HG03060 (cell line): ENCODE results near the gene MRPL30.
"Not testable (repeated sequence)": the region's sequence is repeated elsewhere in the genome, so short reads cannot be mapped to it uniquely, and the experiment has no call there.

Source experiments
- ATAC-seq: cut with Tn5 transposase; IDR thresholded peaks from one replicate; pipeline ENCODE4 v1.9.1; 2021; ENCODE audit warnings: low read depth, moderate number of reproducible peaks; ENCODE audit not compliant: unreplicated experiment

MRPL30 gene

GRCh38 chr2:99180755-99181623 lies at the start of gene MRPL30, which contains the start of gene MITD1:
TSS of gene MRPL30 (plus strand) at chr2:99181184. CDS start at chr2:99186204, 5,020 bp downstream.
TSS of gene MITD1 (minus strand) at chr2:99181058. CDS start at chr2:99180981, 77 bp downstream.
- peak; percentile 85 for ATAC-seq

DNA sequence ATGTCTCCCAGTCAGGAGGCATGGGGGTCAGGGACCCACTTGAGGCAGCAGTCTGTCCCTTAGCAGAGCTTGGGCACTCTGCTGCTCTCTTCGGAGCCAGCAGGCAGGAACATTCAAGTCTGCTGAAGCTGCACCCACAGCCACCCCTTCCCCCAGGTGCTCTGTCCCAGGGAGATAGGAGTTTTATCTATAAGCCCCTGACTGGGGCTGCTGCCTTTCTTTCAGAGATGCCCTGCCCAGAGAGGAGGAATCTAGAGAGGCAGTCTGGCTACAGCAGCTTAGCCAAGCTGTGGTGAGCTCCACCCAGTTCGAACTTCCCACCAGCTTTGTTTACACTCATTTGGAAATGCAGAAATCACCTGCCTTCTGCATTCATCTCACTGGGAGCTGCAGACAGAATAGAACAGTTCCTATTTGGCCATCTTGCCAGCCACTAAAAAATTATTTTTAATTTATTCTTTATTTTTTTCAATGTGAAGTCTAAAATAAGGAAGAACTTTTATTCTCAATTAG lies 45.9 kb upstream of the MRPL30 start:
- not testable (repeated sequence) for ATAC-seq

DNA sequence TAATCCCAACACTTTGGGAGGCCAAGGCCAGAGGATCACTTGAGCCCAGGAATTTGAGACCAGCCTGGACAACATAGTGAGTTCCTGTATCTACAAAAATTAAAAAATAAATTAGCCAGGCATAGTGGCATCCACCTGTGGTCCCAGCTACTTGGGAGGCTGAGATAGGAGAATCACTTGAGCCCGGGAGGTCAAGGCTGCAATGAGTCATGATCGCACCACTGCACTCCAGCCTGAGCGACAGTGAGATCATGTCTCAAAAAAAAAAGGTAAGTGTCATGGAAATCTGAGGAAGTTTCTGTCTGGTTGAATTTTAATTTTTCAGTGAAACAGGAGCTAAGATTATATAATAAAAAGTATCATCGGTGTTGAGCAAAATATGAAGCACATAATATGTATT lies 42.0 kb upstream of the MRPL30 start:
- no peak for ATAC-seq

DNA sequence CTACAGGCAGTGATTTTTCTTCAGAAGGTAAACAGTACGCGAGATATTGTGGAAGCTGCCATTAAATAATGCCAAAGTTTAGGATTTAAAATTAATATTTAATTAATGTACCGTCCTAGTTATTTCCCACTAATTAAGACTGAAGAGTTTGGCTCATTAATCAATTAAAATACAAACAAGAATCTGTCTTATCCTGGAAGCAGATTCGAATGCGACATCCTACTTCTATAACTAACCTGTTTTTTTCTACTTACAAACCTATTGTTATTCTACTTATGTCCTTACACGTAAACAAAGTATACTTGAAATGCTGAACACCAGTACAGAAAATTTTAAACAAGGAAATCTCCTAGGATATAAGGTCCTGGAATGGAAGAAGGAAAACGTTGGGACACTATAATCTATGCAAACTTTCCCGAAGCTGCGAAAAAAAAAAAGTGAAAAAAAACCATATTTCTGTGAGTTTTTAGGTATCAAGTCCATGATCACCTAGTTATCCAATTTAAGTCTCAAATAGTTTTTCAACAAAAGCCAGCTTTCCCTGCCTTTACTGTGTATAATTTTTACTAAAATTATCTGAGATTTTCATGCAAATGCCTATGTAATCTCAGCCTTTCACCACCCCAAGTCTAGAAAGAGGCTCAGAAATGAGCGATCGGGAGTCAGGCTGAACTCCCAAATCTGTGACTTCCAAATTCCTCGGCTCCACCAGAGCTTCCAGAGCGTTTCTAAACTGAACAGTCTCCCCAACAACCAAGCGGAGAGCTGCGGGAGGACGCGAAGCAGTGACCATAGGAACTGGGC lies 40.7 kb upstream of the MRPL30 start:
- ATAC-seq: no peak

- ATAC-seq: peak; percentile 10
Observed at GRCh38 chr2:99140860-99141109, 40.2 kb upstream of the MRPL30 start.

DNA sequence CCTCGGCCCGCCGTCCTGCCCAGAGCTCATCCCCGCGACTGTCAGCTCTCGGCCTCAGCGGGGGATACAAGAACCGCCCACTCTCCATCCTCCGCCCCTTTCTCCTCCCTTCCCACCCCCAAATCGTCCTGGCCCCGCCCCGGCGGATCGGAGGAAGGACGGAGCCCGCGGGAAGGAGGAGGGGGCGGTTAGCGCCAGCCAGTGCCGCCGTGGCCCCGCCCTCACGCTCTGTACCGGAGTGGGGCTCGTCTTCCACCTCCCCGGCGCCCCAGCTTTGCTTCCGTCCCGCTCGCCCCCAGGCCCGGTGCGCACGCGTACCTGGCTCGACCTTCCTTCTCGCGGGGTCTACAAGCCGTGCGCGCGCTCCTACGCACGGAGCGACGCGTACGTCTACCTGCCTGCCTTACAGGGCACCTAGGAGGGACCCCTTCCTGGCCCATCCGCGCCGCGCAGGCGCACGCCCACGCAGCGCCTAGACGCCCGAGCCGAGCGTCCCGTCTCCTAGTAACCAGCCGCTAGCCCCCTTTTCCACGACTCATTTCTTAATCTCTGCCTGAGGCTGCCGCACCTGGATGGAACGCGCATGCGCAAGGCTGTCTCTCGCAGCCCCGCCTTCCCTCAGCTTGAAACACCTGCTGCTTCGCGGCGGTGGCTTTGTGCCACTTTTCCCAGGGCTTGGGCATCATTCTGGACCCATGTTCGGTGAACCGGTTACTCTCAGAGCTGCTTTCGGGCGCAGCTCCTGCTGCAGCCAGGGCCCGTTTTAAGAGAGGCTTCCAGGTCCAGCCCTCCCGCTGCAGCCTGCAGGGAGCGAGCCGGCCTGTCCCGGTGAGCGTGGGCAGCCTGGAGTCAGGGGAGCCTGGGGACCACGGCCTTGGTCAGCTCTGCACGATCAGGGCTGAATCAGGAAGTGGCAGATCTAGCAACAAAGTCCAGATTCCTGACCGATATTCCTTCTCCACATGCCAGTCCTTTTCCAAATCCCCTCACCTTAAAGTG lies 39.6 kb upstream of the MRPL30 start, which contains the start of gene C2orf15:
TSS of gene C2orf15 (plus strand) at position 598 of the 999 bp plus-strand sequence. CDS start 8,852 bp downstream, outside the sequence.
- peak; percentile 70 for ATAC-seq

DNA sequence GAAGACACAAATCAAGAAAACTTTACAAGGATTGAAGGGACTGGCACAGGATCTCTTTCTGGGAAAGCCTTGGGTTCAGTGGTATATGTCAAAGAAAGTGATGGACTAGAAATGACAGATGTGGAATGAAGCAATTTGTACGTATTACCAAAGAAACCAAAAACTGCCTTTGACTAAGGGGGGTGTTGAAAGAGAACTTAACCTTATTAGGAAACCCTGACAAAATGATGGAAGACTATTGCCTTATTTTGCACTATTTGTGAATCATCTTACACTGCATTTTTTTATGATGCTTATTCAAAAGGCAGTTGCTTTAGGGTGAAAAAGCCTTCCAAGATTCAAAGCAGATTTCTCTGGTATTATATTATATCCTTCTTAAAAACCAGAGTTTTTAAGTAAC lies 30.3 kb upstream of the MRPL30 start:
- ATAC-seq: no peak

DNA sequence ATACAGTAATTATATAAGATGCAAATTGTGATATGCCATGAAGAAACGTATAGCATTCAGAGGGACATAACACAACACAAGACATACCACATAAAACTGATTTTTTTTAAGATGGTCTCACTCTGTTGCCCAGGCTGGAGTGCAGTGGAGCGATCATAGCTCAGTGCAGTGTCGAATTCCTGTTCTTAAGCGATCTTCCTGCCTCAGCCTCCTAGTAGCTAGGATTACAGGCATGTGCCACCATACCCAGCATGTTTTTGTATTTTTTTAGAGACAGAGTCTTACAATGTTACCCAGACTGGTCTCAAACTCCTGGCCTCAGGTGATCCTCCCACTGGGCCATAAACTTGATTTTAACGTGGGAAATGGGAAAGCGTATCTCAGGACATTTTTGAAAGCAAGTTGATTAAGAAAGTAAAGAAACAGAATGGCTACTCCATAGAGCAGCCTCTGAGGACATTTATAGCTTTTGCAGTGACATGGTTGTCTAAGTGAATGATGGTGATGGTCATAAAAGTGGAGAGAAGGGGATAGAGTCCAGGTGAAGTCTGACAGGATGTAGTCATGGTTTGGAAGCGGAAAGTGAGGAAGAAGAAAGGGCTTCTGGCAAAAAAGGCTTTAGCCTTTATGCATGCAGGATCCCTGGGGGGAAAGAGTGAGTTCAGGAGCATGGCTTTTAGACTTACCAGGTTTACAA lies 28.6 kb upstream of the MRPL30 start:
- ATAC-seq: no peak

DNA sequence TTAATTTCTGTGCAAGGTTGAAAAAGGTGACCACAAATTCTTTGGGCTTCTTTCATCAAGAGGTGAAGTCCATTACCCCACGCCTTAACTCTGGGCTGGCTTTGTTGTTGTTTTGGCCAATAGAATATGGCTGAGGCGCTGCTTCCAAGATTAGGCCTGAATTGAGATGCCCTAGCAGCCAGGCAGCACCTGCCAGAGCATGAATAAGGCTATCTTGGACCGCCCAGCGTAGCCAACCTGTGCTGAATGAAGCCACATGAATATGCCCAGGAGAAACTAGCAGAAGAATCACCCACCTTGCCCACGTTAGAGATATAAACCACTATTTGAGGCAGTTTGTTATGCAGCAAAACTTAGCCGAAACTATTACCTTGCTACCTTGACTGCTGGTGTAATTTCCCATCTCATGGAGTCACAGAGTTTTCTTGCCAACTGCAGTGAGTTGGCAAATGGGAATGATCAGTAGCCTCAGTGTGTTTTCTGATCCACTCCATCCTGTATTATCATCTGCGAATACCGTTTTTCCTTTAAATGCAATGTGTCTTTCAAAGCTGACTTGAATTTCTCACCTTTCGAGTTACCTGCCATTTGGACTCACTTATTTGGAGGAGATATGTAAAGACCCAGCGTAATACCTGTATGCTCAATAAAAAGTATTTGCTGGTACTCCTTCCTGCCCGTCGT lies 26.9 kb upstream of the MRPL30 start:
- no peak for ATAC-seq

DNA sequence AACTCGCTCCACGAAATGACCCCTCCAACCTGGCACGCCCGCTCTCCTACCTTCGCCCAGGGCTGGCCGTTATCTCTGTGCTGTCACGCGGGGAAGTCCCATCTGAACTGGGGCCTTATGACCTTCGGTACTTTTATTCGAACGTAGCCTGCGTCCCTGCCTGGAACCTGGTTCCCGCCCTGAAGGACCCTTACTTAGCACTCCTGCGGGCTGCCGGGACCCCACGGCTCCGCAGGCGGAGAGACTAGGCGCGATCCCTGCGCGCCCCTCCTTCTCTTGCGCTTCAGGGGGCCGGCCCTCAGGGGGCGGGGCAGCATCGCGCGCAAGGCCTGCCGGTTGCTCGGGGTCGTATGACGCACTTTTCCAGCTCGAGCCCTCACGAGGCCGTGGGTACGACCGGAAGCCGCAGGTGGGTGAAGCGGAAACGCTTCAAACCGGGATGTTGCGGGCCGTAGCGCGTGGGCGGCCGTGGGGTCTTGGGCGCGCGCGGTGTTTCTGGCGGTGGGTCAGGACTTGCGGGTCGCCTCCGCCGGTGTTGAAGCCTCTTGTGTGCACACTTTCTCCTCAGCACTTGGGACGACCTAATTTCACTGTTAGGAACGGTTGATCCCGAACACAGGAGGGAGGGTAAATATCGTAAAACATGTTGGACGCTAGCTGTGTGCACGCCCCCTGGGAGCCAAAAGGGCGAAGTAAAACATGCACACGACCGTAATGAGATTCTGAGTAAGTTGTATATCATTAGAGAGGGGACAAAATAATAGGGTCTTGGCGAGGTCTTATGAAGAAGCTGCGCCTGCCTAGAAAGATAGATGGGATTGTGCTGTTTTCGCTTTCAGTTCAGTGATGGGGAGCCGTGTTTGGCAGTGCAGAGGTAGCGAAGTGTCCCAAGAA lies 26.1 kb upstream of the MRPL30 start, which contains the start of the genes LIPT1 and TSGA10:
TSS of gene LIPT1 (plus strand) at position 325 of the 894 bp plus-strand sequence. CDS start 6,991 bp downstream, outside the sequence.
TSS of gene TSGA10 (minus strand) at position 300 of the 894 bp plus-strand sequence. CDS start 45,503 bp downstream, outside the sequence.
- ATAC-seq: peak; percentile 78

DNA sequence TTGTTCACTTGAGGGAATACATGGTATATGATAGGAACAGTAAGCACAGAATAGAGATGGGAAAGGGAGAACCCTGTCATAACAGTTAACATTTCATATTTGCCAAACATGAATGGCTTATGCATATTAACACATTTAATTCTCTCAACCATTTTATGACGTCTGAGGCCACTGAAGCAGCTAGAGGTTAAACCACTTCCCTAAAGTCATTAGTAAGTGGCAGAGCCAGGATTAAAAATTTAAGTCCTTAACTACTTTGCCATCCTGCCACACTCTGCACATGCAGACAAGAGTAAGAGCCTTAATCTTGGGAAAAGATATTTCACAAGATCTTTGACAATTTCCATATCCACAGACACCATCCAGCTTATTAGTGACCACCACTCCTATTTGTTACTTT lies 24.1 kb upstream of the MRPL30 start:
- no peak for ATAC-seq

- no peak for ATAC-seq
Observed at GRCh38 chr2:99158599-99158998, 22.4 kb upstream of the MRPL30 start.

- no peak for ATAC-seq
Observed at GRCh38 chr2:99159594-99159993, 21.4 kb upstream of the MRPL30 start.

DNA sequence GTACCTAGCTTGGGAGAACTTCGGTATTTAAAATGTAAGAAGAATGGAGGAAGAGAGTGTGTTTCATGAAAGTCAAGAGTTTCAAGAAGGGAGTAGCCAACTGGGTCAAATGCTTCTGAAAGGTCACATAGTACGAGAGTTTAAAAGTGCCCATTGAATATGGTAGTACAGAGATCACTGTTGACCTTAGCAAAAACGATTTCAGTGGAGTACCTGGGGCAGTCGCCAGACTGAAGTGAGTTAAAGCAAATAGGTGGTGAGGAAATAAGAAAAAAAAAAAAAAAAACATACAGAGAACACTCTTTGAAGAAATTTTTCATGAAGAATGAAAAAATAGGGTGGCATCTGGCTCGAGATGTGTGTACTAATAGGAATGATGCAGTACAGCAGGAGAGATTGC lies 14.8 kb upstream of the MRPL30 start:
- no peak for ATAC-seq

DNA sequence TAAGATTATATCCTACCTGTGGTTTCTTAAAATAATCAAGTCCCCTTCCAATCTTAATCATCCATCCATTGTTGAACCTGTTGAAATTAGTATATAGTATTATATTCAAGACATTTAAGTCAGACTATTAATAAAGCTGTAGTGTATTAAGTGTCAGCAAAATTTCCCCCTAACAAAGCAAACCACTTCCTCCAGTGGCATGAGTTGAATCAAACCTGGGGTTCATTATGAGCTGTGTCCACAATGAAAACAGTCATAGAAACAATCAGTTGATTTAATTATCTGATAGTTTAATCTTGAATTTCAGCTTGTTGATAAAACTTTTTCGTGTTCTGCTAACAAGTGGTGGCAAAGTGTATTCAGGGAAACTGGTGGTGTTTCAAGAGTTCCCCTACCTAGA lies 11.4 kb upstream of the MRPL30 start:
- no peak for ATAC-seq

DNA sequence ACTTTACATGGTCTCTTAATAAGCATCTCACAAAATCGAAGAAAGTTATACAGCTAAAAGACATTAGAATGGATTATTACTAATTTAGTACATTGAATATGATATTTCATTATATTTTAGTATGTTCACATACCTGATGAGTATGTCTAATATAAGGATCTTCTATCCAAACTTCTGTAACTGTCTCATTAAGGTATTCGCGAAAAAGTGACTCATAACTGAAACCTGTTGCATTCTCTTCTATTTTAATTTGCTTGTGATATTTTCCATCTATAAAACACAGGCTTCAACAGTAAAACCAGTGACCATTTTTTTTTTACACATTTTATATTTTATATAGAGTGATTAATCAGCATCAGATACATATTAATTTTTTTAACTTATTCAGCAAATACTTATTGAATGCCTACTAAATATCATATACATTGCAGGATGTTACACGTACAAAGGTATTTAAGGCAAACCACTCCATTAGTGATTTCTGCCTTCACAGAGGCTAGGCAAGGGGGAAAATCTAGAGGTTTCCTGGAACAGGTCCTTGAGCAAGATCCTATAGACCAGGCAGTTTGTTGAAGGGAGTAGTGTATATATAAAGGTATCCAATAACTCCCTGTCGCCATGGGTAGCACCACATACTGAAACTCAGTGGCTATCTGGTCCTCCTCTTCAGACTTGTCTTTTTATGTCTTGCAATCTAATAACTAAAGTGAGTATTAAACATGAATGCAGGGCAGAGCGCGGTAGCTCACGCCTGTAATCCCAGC lies 9.4 kb upstream of the MRPL30 start:
- ATAC-seq: no peak

- ATAC-seq: no peak
Observed at GRCh38 chr2:99181624-99182000, 628 bp downstream of the MRPL30 start.
